CD4-positive, alpha-beta T cell treated with Interleukin-1 beta for 1 hour (primary cell): ENCODE measurements around the gene OTUD7B.

Experiments used
- DNase-seq, 2 donors: peaks; one replicate each; pipeline ENCODE4 v3.0.0-alpha.2; 2020 to 2022

OTUD7B gene

GRCh38 chr1:149915429-149916192, 94.9 kb downstream of the OTUD7B start:
- no peak for DNase-seq

DNA sequence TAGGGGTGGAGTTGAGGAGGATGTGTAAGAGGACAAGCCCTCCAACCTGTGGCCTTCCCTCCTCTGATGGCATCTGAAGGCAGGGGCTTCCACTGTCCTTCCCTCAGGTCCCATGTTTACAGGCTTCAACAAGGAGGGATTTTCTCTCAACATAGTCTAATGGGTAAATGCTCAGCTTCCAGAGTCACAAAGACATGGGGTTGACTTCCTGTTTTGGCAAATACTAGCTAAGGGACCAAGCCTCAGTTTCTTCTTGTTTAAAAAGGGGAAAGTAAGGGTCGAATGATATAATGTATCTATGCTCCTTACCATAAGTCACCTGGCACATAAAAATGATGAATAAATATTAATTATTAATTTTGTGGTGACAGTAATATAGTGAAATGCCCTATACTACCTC, 96.0 kb downstream of the OTUD7B start:
- no peak for DNase-seq

- no peak for DNase-seq
Observed at GRCh38 chr1:149906570-149907075, 103.9 kb downstream of the OTUD7B start.

- no peak for DNase-seq
Observed at GRCh38 chr1:149903836-149904491, 106.6 kb downstream of the OTUD7B start.

- DNase-seq, result peak; percentile 83 to 85
Observed at GRCh38 chr1:149899460-149900284, 110.9 kb downstream of the OTUD7B start, which contains the start of gene BOLA1. Gene BOLA1 (plus strand): TSS chr1:149899568. CDS start chr1:149900060, 492 bp downstream.

DNA sequence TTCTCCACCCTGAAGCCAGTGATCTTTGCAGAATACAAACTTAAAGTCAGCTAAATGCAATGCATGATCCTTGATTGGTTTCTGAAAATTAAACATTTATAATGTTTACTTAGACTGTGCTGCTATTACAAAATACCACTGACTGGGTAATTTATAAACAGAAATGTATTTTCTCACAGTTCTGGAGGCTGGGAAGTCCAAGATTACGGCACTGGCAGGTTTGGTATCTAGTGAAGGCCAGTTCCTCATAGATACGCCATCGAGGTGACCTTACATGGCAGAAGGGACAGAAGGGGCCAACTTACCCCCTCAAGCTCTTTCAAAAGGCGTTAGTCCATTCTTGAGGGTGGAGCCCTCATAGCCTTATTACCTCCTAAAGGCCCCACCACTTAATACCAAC, 114.0 kb downstream of the OTUD7B start:
- DNase-seq, result no peak

DNA sequence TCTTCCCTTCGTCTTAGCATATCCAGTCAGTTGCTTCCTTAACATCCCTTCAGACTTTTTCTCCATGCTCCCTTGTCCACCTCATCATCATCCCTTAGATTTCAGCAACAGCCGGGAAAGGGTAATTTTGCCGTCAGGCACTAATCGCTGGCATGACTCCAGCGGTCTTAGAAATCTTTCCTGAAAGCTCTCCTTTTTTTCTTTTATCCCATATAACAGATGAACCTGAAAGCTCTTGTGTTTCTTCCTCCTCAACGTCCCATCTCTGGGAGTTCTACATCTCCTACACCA, 121.6 kb downstream of the OTUD7B start:
- no peak for DNase-seq

DNA sequence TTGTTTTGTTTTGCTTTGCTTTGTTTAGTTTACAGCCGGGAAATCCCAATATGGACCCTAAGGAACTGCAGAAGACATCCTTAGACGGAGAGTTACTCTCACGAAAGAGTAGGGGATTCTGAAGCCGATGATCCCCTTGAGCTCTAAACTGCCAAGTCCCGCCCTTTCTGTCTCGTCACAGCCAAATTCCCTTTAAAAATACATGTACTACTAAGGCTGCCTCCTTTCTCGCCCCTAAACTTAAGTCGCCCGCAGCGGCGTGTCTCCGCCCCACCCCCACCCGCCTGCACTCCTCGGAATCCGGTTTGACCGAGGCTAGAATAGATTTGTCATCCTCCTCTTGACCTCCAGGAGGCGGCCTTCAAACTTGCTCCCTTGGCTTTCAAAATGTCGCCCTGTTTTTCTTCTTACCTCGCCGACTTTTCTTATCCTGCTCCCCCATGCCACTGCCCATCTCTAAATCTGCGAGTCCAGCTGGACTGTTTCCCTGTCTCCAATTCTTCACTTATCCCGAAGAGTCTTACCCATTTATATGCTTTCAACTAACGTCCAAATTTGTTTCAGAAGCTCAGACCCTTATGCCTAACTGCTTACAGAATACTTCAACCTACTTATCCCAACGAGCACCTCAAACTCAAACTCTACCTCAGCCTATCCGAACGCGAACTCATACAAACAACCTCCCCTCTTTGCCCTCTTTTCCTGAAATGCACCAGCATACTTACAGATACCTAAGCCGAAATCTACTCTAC, 122.1 kb downstream of the OTUD7B start:
- DNase-seq, result peak; percentile 86 to 87
